T-helper 9 cell (primary cell): Measurements from ENCODE around the gene GPR108.

ENCODE experiments used
- DNase-seq: peaks from one replicate; pipeline ENCODE4 v3.0.0-alpha.2; 2020

GPR108 gene

GRCh38 chr19:6700586-6701316 is 36.6 kb downstream of the GPR108 start:
- DNase-seq, result no peak

DNA sequence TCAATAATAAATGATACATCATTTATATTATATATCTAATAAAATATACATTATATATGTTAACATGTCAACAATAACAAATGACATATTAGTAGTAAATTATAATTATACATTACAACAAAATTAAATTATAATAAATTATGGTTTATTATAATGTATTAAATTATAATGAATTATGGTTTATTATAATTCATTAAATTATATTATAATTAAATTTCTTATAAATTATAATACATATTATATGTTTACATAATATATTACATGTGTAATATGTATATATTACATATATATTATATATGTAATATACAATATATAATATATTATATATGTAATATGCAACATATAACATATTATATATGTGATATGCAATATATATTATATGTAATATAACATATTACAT is 37.4 kb downstream of the GPR108 start:
- DNase-seq, result no peak

- DNase-seq, result no peak
Measured at GRCh38 chr19:6697291-6697690, 40.1 kb downstream of the GPR108 start.

- DNase-seq, result no peak
Measured at GRCh38 chr19:6696239-6696820, 41.0 kb downstream of the GPR108 start.

DNA sequence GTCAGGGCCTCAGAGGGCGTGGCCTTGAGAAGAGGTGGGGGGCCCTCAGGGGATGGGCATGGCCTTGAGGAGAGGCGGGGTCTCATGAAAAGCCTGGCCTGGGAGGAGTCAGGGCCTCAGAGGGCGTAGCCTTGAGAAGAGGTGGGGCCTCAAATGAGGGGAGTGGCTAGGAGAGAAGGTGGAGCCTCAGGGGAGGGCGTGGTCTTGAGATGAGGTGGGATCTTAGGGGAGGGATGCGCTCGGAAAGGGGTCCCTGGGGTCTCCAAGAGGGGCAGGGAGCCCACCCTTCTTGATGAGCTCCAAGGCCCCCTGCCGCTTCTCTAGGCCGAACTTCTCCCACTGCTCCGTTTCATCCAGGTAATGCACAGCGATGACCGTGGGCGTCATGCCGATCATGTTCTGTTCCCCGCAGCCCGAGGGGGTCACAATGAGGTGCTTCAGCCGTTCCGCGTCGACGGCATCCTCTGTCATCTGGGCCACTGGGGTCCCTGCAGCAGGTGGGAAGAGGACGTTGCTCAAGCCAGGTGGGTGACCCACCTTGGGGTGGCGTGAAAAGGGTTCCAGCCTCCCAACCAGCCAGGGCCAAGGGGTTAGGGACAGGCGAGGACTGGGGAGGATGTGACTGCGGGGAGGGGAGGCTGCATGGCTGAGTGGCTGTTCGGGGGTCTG is 43.1 kb downstream of the GPR108 start:
- DNase-seq, result no peak

DNA sequence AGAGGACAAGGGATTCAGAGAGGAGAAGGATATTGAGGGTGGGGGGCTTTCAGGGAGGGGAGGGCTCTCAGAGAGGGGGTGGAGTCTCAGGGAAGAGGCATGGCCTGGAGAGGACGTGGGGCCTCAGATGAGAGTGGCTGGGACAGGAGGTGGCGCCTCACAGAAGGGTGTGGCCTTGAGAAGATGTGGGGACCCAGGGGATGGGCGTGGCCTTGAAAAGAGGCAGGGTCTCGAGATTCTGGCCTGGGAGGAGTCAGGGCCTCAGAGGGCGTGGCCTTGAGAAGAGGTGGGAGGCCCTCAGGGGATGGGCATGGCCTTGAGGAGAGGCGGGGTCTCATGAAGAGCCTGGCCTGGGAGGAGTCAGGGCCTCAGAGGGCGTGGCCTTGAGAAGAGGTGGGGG is 43.7 kb downstream of the GPR108 start:
- no peak for DNase-seq

- no peak for DNase-seq
Measured at GRCh38 chr19:6693056-6693471, 44.3 kb downstream of the GPR108 start.

DNA sequence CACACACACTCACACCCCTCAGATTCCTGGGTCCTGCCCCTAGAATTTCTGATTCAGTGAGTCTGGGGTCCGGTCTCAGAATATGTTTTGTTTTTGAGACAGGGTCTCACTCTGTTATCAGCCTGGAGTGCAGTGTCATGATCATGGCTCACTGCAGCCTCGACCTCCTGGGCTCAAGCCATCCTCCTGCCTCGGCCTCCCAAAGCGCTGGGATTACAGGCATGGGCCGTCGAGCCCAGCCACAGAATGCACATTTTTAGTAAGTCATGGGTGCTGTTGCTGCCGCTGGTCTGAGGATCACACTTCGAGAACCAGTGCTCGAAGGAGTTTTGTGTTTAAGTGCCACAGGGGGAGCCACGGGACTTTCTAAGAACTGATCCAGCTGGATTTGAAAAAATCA is 45.4 kb downstream of the GPR108 start:
- DNase-seq, result no peak

GRCh38 chr19:6691342-6691741 is 46.0 kb downstream of the GPR108 start:
- no peak for DNase-seq

GRCh38 chr19:6690160-6690885 is 47.1 kb downstream of the GPR108 start:
- no peak for DNase-seq

DNA sequence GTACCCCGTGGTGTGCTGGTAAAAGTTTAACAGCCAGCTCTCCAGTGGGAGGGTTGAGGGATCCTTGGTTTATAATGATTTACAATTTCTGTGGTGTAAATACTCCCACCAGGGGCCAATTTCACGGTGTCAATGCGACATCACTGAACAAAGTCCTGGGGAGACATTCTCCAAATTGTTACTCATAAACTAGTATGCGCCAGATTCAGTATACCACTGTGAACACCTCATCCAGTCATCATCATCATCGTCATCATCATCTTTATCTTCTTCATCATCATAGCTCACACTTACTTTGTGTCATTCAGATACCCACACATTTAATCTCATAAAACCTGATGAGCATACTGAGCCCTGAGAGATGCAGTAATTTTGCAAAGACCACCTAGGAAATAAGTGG is 50.3 kb downstream of the GPR108 start:
- DNase-seq, result no peak

DNA sequence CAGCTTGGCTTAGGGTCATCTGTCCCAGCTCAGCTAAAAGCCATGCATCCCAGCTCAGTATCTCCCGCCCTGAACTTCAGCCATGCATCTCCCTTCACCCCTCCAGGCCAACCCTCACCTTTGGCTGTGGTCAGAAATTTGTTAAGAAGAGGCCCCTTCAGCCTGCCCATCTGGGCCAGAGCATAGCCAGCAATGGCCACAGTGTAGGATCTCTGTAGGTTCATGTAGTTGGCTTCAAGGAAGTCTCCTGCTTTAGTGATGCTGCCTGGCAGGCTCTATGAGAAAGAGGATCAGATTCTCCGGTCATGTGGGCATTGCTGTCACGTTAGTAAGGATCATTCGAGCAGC is 50.8 kb downstream of the GPR108 start:
- no peak for DNase-seq

DNA sequence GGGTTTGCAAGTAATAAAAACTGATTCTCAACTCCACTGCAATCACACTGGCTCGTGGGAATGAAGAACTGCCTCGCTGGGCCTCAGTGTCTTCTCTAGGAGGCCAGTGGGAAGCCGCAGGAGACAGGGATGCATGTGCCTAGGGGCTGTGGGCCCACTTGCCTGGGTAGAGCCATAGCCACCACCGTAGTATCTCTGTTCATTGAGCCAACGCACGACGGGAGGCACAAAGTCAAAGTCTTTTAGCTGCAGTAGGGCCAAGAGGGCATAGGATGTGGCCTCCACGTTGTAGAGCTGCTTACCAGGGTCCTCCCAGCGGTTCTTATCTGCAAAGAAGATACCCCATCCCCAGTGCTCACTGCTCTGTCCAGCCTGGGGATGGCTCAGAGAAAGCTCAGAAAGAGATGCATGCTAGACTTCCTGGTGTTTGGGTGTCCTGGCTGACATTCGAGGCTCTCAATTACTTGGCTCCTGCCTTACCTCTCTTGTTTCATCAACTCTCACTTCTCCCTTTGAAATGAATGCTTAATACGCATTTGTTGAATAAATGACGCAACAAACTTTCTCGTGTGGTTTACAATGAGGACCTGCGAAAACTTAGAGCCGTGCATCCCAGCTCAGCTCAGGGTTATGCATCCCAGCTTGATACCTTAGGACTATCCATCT is 51.3 kb downstream of the GPR108 start:
- DNase-seq, result no peak

GRCh38 chr19:6685482-6685881 is 51.9 kb downstream of the GPR108 start:
- no peak for DNase-seq

DNA sequence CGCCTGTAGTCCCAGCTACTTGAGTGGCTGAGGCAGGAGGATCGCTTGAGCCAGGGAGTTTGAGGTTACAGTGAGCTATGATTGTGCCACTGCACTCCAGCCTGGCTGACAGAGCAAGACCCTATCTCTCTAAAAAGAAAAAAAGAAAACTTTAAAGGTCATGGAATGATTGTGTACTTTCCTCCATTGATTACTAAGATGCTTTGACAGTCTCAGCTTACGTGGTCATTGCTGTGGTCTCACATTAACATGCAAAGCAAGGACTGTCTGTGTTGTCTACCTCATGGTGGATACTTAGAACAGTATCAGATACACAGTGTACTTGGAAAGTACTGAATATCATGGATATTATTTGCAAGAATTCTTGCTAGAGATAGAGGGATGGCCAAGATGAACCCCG is 53.4 kb downstream of the GPR108 start:
- no peak for DNase-seq

- no peak for DNase-seq
Measured at GRCh38 chr19:6682607-6683128, 54.7 kb downstream of the GPR108 start.

DNA sequence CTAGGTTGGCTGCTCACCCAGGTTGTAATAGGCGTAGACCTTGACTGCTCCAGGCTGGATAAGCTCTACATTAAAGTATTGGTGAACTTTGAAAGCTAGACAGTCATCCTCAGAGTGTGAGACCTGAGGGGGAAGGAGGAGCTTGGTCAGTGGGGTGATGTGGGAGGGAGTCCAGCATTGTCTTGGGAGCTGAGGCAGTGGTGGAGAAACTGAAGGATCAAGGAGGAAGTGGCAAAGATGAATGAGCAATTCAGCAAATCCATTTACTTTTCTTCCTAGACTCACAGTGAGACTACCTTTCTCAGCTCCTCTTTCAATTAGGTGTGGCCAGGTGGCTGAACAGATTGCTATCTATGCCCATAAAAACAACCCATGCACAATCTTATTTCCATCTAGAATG is 57.2 kb downstream of the GPR108 start:
- no peak for DNase-seq
